Osteoblast (primary cell): ENCODE data around the gene SH3GL2. TPM values are rescaled to one million over a fixed set of nuclear protein-coding genes. Genes with fewer than 3 reads are reported as not detected.
A peak's percentile ranks its signal among the peaks of the same experiment; 100 is the strongest.

Experiments
- DNase-seq: peaks from one replicate; pipeline ENCODE4 v3.0.0; 2011; ENCODE audit warnings: low spot score, mixed read lengths; ENCODE audit not compliant: insufficient read length; ENCODE audit errors: missing footprints
- H2AFZ ChIP-seq: 2 replicates; pipeline ENCODE4 v1.6.0; 2011; ENCODE audit warnings: mild to moderate bottlenecking, low read length
- H3K27ac ChIP-seq: 2 replicates; pipeline ENCODE4 v1.5.1; 2011; ENCODE audit warnings: mild to moderate bottlenecking, low read depth, low read length, moderate library complexity
- H3K27me3 ChIP-seq: 2 replicates; pipeline ENCODE4 v1.6.0; 2012; ENCODE audit warnings: mild to moderate bottlenecking, control low read depth, inconsistent platforms, low read length, moderate library complexity; ENCODE audit not compliant: insufficient read depth
- H3K36me3 ChIP-seq: 2 replicates; pipeline ENCODE4 v1.5.1; 2011; ENCODE audit warnings: mild to moderate bottlenecking, low read length, control low read depth, moderate library complexity; ENCODE audit not compliant: insufficient read depth
- H3K4me1 ChIP-seq: 2 replicates; pipeline ENCODE4 v1.5.1; 2011; ENCODE audit warnings: mild to moderate bottlenecking, low read length, control low read depth, moderate library complexity; ENCODE audit not compliant: insufficient read depth
- H3K4me2 ChIP-seq: 2 replicates; pipeline ENCODE4 v1.6.0; 2011; ENCODE audit warnings: mild to moderate bottlenecking, low read length; ENCODE audit not compliant: insufficient read depth
- H3K4me3 ChIP-seq: fragments of 200-600 bp; sonication (generic); 3 replicates; pipeline ENCODE4 v1.5.1; 2012; ENCODE audit warnings: mild to moderate bottlenecking, low read length, inconsistent platforms; ENCODE audit not compliant: insufficient read depth
- H3K79me2 ChIP-seq: 2 replicates; pipeline ENCODE4 v1.6.0; 2012; ENCODE audit warnings: mild to moderate bottlenecking, low read length, control low read depth, inconsistent platforms; ENCODE audit not compliant: insufficient read depth
- H3K9me3 ChIP-seq: 2 replicates; pipeline ENCODE4 v1.5.1; 2011; ENCODE audit warnings: low read depth, low read length, control low read depth
- H4K20me1 ChIP-seq: 2 replicates; pipeline ENCODE4 v1.6.0; 2012; ENCODE audit warnings: mild to moderate bottlenecking, low read length, control low read depth; ENCODE audit not compliant: insufficient read depth
- total RNA-seq: library from RNA; depleted of rRNA; stranded (reverse); fragments of >200 nt; gene quantifications from 2 replicates; pipeline ENCODE4 v1.2.3, GENCODE V29; 2012
- TF ChIP-seq, protein P1 (sequence below): IDR thresholded peaks from 2 replicates; pipeline ENCODE4 v1.5.1; 2011; ENCODE audit warnings: mild to moderate bottlenecking, low read depth, low read length, moderate library complexity; ENCODE audit errors: extremely low read depth

The SH3GL2 gene
- total RNA-seq, 1 donor: under 0.01 TPM

DNA sequence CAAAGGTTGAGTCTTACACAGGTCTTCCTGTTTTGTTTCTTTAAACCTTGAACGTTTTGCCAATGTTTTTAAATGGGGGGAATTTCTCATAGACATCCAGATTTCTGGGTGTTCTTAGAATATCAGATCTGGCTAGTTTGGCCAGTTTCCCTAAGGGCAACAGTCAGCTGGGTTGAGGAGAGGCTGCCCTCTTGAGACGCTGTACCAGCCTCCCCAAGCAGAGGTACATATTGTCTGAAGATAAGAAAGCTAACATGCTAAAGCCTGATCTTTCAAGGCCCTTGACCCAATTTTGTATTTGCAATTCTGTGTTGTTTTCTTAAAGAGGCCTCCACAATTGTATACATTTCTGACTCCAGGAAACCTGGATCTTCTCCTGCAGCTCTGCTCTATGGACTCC, 21.9 kb upstream of the SH3GL2 start:
- Histone ChIP-seq H3K36me3 (no peaks in the 10 kb centered on the region), H3K79me2 (no peaks in the 10 kb centered on the region), H3K27me3 (no peaks in the 10 kb centered on the region), H2AFZ (no peak overlapping the region), H4K20me1 (no peaks in the 10 kb centered on the region), H3K27ac (no peak overlapping the region), H3K4me3 (no peak overlapping the region), H3K4me1 (no peaks in the 10 kb centered on the region), H3K4me2 (no peak overlapping the region), H3K9me3 (no peaks in the 10 kb centered on the region)
- no peak for DNase-seq
- TF ChIP-seq, protein P1, sequence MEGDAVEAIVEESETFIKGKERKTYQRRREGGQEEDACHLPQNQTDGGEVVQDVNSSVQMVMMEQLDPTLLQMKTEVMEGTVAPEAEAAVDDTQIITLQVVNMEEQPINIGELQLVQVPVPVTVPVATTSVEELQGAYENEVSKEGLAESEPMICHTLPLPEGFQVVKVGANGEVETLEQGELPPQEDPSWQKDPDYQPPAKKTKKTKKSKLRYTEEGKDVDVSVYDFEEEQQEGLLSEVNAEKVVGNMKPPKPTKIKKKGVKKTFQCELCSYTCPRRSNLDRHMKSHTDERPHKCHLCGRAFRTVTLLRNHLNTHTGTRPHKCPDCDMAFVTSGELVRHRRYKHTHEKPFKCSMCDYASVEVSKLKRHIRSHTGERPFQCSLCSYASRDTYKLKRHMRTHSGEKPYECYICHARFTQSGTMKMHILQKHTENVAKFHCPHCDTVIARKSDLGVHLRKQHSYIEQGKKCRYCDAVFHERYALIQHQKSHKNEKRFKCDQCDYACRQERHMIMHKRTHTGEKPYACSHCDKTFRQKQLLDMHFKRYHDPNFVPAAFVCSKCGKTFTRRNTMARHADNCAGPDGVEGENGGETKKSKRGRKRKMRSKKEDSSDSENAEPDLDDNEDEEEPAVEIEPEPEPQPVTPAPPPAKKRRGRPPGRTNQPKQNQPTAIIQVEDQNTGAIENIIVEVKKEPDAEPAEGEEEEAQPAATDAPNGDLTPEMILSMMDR: no peak

DNA sequence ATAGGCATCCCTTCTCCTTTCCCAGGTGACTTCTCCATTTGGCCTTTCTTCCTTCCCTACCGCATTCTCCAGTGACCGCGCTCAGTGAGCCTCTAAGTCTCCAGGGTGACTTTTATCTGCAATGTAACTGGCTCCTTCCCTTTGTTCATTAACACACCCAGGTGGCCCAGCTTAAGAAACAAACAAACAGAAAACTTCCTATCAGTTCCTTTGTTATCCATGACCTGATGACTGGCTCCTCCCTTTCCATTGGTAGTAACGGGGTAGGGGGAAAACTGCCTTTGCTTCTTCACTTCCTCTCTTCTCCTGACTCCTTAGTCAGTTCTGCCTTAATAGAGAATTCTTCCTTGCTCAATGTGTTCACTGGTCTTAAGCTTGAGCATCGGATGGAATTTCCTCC, 7.0 kb upstream of the SH3GL2 start:
- H3K36me3 ChIP-seq: no peaks in the 10 kb centered on the region
- no peak overlapping the region for H3K4me2 ChIP-seq
- peaks cover 2% of the 10 kb centered on the region for H3K27me3 ChIP-seq

DNA sequence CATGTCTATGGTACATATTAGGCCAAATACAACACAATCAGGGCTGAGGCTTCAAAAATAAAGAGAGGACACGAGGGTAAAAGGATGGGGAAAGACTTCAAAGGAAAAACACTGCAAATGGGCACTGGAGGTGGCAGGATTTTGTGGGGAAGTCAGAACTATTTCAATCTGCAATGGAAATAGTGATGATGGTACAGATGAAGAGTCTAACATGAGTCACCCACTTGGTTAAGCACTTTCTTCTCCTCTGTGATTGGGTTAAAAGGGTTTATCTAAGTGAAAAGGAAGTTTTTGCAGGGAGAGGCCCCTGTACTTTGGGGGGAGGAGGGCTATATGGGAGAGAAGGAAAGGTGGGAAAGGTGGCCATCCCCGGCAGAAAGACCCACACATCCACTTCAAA, 4.5 kb upstream of the SH3GL2 start:
- no peaks in the 10 kb centered on the region for H3K36me3 ChIP-seq
- H2AFZ ChIP-seq: no peak overlapping the region
- no peaks in the 10 kb centered on the region for H4K20me1 ChIP-seq
- peak; percentile 59 for DNase-seq
- no peak overlapping the region for H3K27ac ChIP-seq
- H3K4me1 ChIP-seq: peaks cover 3% of the 10 kb centered on the region
- TF ChIP-seq, protein P1: no peak
- H3K4me3 ChIP-seq: no peak overlapping the region
- H3K27me3 ChIP-seq: peaks cover 21% of the 10 kb centered on the region
- no peaks in the 10 kb centered on the region for H3K79me2 ChIP-seq
- H3K9me3 ChIP-seq: no peaks in the 10 kb centered on the region
- H3K4me2 ChIP-seq: no peak overlapping the region

More for the DNA sequence above, 7.0 kb upstream of the SH3GL2 start:
- Histone ChIP-seq H3K9me3 (no peaks in the 10 kb centered on the region), H3K4me1 (no peaks in the 10 kb centered on the region), H4K20me1 (no peaks in the 10 kb centered on the region), H2AFZ (no peak overlapping the region), H3K79me2 (no peaks in the 10 kb centered on the region), H3K27ac (no peak overlapping the region), H3K4me3 (no peak overlapping the region)
- TF ChIP-seq, protein P1: no peak
- DNase-seq: no peak

DNA sequence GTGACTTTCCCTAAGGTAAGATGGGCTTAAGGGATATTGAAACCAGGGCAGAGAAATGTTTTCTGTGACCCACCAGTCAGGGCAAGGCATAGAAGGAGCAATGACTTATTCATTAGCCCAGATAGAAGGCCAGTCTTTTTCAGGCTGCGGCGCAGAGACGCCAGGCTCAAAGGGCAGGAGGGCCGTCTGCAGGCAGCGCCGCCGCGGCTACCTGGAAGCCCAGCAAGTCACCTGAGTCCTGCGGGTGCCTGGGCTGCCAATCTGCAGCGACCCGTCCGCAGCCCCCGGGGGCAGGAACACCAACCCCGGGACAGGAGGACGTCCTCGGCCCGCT, 322 bp upstream of the SH3GL2 start:
- Histone ChIP-seq H3K4me3 (peak overlapping the region; percentile 52), H3K27me3 (peaks cover 47% of the 10 kb centered on the region), H3K9me3 (no peaks in the 10 kb centered on the region), H2AFZ (peak overlapping the region; percentile 41), H3K4me2 (peak overlapping the region; percentile 61), H3K79me2 (no peaks in the 10 kb centered on the region), H3K27ac (no peak overlapping the region), H3K4me1 (peaks cover 3% of the 10 kb centered on the region), H3K36me3 (no peaks in the 10 kb centered on the region), H4K20me1 (no peaks in the 10 kb centered on the region)
- TF ChIP-seq, protein P1: no peak
- DNase-seq: no peak
